HAP-1 (cell line): ENCODE results near the gene AUTS2.
"Not testable (repeated sequence)": the region's sequence is repeated elsewhere in the genome, so short reads cannot be mapped to it uniquely, and the experiment has no call there.

ENCODE experiments used
- DNase-seq, 2 experiments: peaks; one replicate each; pipeline ENCODE4 v3.0.0-alpha.2; 2016 to 2020; ENCODE audit warnings: low spot score in 2 of 2
- H3K27me3 ChIP-seq: fragments of 250-450 bp; sonication (Bioruptor Pico); 2 replicates; pipeline ENCODE4 v1.5.1; 2020; ENCODE audit warnings: low read depth, mild to moderate bottlenecking, moderate library complexity
- H3K36me3 ChIP-seq: fragments of 250-450 bp; sonication (Bioruptor Pico); replicated peaks from 2 replicates; pipeline ENCODE4 v1.5.1; 2020; ENCODE audit warnings: mild to moderate bottlenecking
- H3K4me1 ChIP-seq: fragments of 250-450 bp; sonication (Bioruptor Pico); 2 replicates; pipeline ENCODE4 v1.5.1; 2020; ENCODE audit warnings: mild to moderate bottlenecking
- H3K4me3 ChIP-seq: fragments of 250-450 bp; sonication (Bioruptor Pico); 2 replicates; pipeline ENCODE4 v1.5.1; 2020; ENCODE audit warnings: mild to moderate bottlenecking, moderate library complexity
- H3K9me3 ChIP-seq: fragments of 250-450 bp; sonication (Bioruptor Pico); 2 replicates; pipeline ENCODE4 v1.5.1; 2020; ENCODE audit warnings: mild to moderate bottlenecking, moderate library complexity
- in situ Hi-C: fragments of 300-500 bp; cut with MboI; formaldehyde crosslinking; loops from 3 replicates; pipeline ENCODE4 v1.14.3; 2020; ENCODE audit warnings: low sequenced_read_pairs, inconsistent platforms, mixed read lengths

AUTS2 gene

GRCh38 chr7:70714506-70715038, 1116.3 kb downstream of the AUTS2 start:
- Histone ChIP-seq H3K27me3 (no peaks in the 10 kb centered on the region), H3K4me3 (no peak overlapping the region), H3K9me3 (no peaks in the 10 kb centered on the region), H3K4me1 (0 out of 2 replicates have a peak, but pooled peaks cover 3% of the 10 kb centered on the region), H3K36me3 (no peaks in the 10 kb centered on the region)
- in situ Hi-C loops: no loop called here
- no peak for DNase-seq

GRCh38 chr7:70717553-70718329, 1119.5 kb downstream of the AUTS2 start:
- Histone ChIP-seq H3K36me3 (no peaks in the 10 kb centered on the region), H3K9me3 (no peaks in the 10 kb centered on the region), H3K27me3 (no peaks in the 10 kb centered on the region), H3K4me3 (no peak overlapping the region), H3K4me1 (peaks cover 5% of the 10 kb centered on the region; the same call in 1 of the 2 replicates)
- no peak for DNase-seq
- in situ Hi-C loops: no loop called here

- H3K4me3 ChIP-seq: no peak overlapping the region
- H3K4me1 ChIP-seq: peaks cover 7% of the 10 kb centered on the region; the same call in 1 of the 2 replicates
- H3K36me3 ChIP-seq: no peaks in the 10 kb centered on the region
- no peak for DNase-seq
- H3K9me3 ChIP-seq: no peaks in the 10 kb centered on the region
- in situ Hi-C loops: no loop called here
- H3K27me3 ChIP-seq: no peaks in the 10 kb centered on the region
These were observed 1120.8 kb downstream of the AUTS2 start for GRCh38 chr7:70719125-70719524.

GRCh38 chr7:70720191-70720873, 1122.1 kb downstream of the AUTS2 start:
- Histone ChIP-seq H3K27me3 (no peaks in the 10 kb centered on the region), H3K4me3 (no peak overlapping the region), H3K4me1 (peaks cover 14% of the 10 kb centered on the region), H3K36me3 (no peaks in the 10 kb centered on the region), H3K9me3 (no peaks in the 10 kb centered on the region)
- no peak for DNase-seq
- in situ Hi-C loops: no loop called here

- H3K27me3 ChIP-seq: no peaks in the 10 kb centered on the region
- peaks cover 23% of the 10 kb centered on the region for H3K4me1 ChIP-seq
- no peaks in the 10 kb centered on the region for H3K9me3 ChIP-seq
- no peak overlapping the region for H3K4me3 ChIP-seq
- no peaks in the 10 kb centered on the region for H3K36me3 ChIP-seq
- no peak for DNase-seq
- in situ Hi-C loops: no loop called here
These were observed 1123.2 kb downstream of the AUTS2 start for GRCh38 chr7:70721500-70721899.

- no peak overlapping the region for H3K4me3 ChIP-seq
- in situ Hi-C loops: no loop called here
- no peaks in the 10 kb centered on the region for H3K27me3 ChIP-seq
- no peaks in the 10 kb centered on the region for H3K9me3 ChIP-seq
- no peak for DNase-seq
- peaks cover 34% of the 10 kb centered on the region for H3K4me1 ChIP-seq
- H3K36me3 ChIP-seq: no peaks in the 10 kb centered on the region
These were observed 1125.1 kb downstream of the AUTS2 start for GRCh38 chr7:70723339-70723738.

- no peak for DNase-seq
- Histone ChIP-seq H3K9me3 (no peaks in the 10 kb centered on the region), H3K36me3 (no peaks in the 10 kb centered on the region), H3K4me3 (no peak overlapping the region), H3K27me3 (no peaks in the 10 kb centered on the region), H3K4me1 (peaks cover 42% of the 10 kb centered on the region)
- in situ Hi-C loops: no loop called here
These were observed 1127.2 kb downstream of the AUTS2 start for GRCh38 chr7:70725448-70725847.

GRCh38 chr7:70726294-70726693, 1128.0 kb downstream of the AUTS2 start:
- in situ Hi-C loops: no loop called here
- Histone ChIP-seq H3K4me3 (no peak overlapping the region), H3K36me3 (no peaks in the 10 kb centered on the region), H3K27me3 (no peaks in the 10 kb centered on the region), H3K4me1 (peaks cover 42% of the 10 kb centered on the region), H3K9me3 (no peaks in the 10 kb centered on the region)
- DNase-seq: no peak

- Histone ChIP-seq H3K9me3 (no peaks in the 10 kb centered on the region), H3K27me3 (no peaks in the 10 kb centered on the region), H3K36me3 (no peaks in the 10 kb centered on the region), H3K4me3 (no peak overlapping the region), H3K4me1 (peaks cover 42% of the 10 kb centered on the region)
- no peak for DNase-seq
- in situ Hi-C loops: no loop called here
These were observed 1128.7 kb downstream of the AUTS2 start for GRCh38 chr7:70726951-70727378.

- in situ Hi-C loops: no loop called here
- Histone ChIP-seq H3K36me3 (no peaks in the 10 kb centered on the region), H3K27me3 (no peaks in the 10 kb centered on the region), H3K4me1 (peaks cover 35% of the 10 kb centered on the region), H3K9me3 (no peaks in the 10 kb centered on the region), H3K4me3 (no peak overlapping the region)
- DNase-seq: no peak
These were observed 1129.6 kb downstream of the AUTS2 start for GRCh38 chr7:70727861-70728260.

GRCh38 chr7:70728872-70729552, 1130.7 kb downstream of the AUTS2 start:
- in situ Hi-C loops: no loop called here
- no peaks in the 10 kb centered on the region for H3K9me3 ChIP-seq
- peak; percentile 95 to 99 for DNase-seq
- no peak overlapping the region for H3K4me3 ChIP-seq
- H3K27me3 ChIP-seq: no peaks in the 10 kb centered on the region
- H3K36me3 ChIP-seq: no peaks in the 10 kb centered on the region
- H3K4me1 ChIP-seq: peaks cover 35% of the 10 kb centered on the region

- H3K9me3 ChIP-seq, H3K27me3 ChIP-seq, in situ Hi-C loops, DNase-seq, H3K4me3 ChIP-seq, H3K36me3 ChIP-seq: not testable (repeated sequence)
- peaks cover 34% of the 10 kb centered on the region for H3K4me1 ChIP-seq
These were observed 1131.4 kb downstream of the AUTS2 start for GRCh38 chr7:70729553-70730157.

GRCh38 chr7:70730451-70731110, 1132.3 kb downstream of the AUTS2 start:
- H3K9me3 ChIP-seq: no peaks in the 10 kb centered on the region
- in situ Hi-C loops: no loop called here
- peaks cover 25% of the 10 kb centered on the region for H3K4me1 ChIP-seq
- H3K4me3 ChIP-seq: no peak overlapping the region
- DNase-seq: no peak
- no peaks in the 10 kb centered on the region for H3K27me3 ChIP-seq
- no peaks in the 10 kb centered on the region for H3K36me3 ChIP-seq
